ENCODE data around the gene CLIC2.
"Not testable (repeated sequence)": the region's sequence is repeated elsewhere in the genome, so short reads cannot be mapped to it uniquely, and the experiment has no call there.

Gene CLIC2

DNA sequence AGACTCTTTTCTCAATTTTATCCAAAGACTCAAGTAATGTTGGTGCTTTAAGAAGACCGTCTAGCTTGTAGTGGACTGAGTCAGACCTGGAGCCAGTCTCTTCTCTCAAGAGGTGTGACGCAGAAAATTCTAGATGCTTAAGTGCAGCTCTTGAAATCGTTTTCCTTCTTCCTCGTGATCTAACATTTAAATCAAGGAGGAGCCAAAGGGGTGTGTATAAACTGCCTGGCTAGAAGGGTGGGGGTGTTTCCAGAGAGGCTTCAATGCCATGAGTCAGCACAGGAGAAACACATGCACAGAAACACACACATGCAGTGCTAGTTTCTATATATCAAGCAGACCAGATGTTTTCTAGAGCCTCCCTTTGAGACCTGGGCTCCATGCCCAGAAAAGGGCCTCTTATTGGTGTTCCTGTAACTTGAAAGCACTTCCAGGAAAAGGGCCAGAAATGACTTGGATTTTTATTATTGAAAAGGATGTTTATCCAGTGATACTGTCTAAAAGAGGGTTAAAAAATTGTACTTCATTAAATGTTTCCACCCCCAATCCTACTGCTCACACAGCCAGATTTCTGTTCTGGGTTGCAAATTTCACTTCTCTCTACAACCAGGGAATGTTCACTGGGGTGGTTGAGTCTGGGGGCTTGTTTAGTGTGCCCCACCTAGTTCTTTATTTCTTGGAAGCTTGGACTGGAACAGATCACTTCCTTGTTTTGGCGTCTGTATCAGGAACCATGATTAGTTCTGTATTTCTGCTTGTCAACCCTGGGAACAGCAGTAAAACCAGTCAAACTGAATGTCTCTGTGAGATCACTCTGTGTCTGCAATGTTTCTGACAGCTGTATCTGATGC lies at the start of gene CLIC2:
Gene CLIC2, minus strand, starts transcription at position 129 of the 851 bp plus-strand sequence. CDS start 187 bp downstream, outside the sequence.
- DNase-seq, result peak; percentile 31

DNA sequence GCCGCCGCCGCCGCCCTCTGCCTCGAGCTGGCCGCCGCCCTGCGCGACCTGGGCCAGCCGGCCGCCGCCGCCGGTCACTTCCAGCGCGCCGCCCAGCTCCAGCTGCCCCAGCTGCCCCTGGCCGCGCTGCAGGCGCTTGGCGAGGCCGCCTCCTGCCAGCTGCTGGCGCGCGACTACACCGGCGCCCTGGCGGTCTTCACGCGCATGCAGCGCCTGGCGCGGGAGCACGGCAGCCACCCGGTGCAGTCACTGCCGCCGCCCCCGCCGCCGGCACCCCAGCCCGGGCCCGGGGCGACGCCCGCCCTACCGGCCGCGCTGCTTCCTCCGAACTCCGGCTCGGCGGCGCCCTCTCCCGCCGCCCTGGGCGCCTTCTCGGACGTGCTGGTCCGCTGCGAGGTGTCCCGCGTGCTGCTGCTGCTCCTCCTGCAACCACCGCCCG lies 48.1 kb upstream of the CLIC2 start:
- not testable (repeated sequence) for DNase-seq

DNA sequence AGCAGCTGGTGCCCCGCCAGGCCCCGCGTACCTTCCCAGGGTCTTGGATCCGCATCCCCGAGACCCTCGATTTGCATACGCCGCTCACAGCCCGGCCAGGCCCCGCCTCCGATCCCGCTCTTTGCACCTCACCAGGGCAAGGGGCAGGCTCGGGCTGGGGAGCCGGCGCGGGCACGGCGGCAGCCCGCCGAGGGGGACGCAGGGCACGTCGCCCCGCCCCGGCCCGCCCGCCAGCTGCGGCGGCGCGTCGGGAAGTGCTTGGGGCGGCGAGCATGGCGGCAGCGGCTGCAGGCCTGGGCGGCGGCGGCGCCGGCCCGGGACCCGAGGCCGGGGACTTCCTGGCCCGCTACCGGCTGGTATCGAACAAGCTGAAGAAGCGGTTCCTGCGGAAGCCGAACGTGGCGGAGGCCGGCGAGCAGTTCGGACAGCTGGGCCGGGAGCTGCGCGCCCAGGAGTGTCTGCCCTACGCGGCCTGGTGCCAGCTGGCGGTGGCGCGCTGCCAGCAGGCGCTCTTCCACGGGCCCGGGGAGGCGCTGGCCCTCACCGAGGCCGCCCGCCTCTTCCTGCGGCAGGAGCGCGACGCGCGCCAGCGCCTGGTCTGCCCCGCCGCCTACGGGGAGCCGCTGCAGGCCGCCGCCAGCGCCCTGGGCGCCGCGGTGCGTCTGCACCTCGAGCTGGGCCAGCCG lies 47.6 kb upstream of the CLIC2 start, which contains the start of gene F8A2:
Gene F8A2, plus strand, starts transcription at position 253 of the 686 bp plus-strand sequence. Its CDS starts 20 bp downstream, at position 273.
- DNase-seq, result not testable (repeated sequence)

DNA sequence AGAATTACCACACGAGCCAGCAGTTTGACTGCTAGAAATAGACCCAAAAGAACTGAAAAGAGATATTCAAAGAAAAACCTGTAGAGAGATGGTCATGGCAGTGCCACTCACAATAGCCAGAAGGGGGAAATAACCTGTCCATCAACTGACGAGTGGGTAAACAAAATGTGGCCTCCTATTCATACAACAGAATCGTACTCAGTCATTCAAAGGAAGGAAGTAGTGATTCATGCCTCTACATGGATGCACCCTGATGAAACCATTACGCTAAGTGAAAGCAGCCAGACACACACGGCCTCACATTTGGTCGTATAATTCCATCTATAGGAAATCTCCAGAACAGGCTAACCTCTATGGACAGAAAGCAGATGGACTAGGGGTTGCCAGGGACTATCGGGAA lies 45.4 kb upstream of the CLIC2 start:
- not testable (repeated sequence) for DNase-seq

DNA sequence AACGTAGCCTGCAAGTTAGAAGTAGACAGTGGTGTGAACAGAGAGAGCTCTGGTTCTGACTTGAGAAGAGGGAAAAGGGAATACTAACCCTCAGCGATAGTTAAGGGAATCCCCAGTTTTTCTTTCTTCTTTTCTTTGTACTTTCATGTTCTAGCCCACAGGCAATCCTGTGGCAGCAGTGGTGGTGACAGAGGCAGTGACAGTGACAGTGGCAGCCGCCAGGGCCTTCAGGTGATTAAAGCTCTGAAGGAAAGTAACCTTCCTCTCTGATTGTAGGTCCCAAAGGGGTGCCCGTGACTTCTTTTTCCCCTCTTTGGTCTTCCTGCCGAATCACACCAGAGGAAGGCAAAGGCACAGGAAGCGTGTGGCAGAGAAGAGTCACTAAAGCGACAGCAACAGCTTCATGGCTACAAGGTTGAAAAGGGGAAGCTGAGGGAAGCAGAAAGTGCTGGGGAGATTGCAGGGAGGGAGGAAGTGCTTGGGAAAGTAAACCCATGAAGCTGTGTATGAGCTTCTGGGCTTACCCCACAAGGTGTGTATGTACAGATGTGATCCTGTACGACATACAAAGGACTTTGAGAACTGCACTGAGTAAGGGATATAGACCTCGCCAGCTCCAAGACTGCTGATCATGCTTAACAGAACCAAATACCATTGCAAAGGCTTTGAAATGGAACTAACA lies 39.5 kb upstream of the CLIC2 start:
- DNase-seq, result not testable (repeated sequence)

DNA sequence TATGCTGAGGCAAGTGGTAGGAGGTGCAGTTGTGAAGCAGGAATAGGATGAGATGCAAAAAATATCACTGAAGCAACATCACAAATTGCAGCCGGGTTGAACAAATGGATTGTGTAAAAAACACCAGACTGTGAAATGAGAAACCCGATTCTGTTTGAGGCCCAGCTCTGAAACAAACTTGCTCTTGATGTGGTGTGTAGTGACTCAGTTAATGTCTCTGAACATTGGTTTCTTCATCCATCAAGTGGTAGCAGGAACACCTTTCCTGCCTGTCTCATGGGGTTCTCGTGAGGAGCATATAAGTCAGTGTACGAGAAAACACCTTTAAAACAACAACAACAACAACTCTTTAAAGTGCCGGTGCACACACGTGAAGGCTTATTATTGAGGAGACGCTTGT lies 29.3 kb upstream of the CLIC2 start:
- DNase-seq, result not testable (repeated sequence)

DNA sequence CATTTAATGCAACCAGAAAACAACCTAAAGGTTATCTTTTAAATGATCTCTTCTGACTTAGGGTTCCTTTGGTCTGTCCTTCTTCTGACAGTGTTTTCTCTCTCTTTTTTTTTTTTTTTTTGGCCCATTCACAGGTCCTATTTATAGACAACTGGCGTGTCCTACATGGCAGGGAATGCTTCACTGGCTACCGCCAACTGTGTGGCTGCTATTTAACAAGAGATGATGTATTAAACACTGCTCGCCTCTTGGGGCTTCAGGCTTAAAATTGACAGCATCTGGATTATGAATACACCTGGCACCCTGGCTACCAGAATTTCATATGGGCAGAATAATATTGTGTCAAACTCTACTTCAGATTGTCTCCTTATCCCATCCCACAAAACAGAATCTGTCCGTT lies 15.0 kb upstream of the CLIC2 start:
- not testable (repeated sequence) for DNase-seq

DNA sequence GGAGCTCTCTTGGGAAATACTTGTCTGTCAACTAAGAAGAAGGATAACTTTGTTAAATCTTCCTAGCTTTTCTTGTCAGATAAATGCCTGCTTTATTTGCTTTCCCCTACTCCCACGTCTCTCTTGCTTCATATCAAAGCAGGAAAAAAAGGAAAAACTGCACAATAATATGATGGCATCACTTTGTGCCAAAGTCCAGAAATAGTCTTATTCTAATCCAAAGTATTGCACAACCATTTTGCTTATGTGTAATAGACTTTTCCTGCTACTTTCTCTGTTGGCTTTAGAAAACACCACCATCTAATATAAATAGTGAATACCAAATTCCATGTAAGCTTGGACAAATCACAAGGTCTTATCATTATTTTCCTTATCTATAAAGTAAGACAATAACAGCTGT lies 11.3 kb upstream of the CLIC2 start:
- not testable (repeated sequence) for DNase-seq

DNA sequence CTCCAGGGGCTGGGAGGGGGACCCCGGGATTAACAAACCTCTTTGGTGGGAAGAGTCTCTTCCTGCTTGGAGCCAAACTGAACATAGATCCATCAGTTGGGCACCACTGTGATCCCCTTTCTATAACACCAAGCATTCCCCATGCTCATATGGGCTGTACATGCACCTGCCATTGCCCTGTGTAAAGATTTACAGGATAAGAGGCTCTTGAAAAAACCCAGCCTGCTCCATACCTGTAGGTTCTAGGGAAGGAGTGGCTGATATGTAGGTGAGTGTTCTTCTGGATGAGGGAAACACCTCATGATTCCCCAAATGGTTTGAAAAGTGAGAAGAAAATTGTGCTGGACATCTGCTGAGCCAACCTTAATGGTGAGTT lies 911 bp upstream of the CLIC2 start:
- DNase-seq, result not testable (repeated sequence)

DNA sequence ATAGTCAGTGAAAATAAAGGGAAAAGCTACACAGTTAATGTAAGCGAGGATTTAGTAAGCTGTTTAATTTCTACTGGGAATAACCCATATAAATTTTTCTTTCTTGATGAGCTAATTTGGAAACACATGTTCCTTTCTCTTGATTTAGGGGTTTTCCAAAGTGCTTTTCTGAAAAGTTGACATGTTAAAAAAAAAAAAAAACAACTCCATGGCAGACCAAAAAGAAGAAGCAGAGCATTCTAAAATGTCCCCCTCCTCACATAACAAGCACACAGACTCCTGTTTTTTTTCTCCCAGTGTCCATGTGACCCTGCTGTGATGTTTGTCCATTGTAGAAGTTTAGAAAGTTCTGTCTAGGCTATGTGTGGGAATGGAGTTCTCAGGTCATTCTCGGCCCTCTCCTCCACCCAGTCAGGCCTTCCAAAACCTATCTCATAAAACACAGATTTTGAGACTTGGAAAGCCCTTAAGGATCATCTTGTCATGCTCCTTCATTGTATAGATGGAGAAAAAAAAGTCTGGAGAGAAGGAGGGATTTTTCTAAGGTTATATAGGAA lies 792 bp downstream of the CLIC2 start:
- no peak for DNase-seq

DNA sequence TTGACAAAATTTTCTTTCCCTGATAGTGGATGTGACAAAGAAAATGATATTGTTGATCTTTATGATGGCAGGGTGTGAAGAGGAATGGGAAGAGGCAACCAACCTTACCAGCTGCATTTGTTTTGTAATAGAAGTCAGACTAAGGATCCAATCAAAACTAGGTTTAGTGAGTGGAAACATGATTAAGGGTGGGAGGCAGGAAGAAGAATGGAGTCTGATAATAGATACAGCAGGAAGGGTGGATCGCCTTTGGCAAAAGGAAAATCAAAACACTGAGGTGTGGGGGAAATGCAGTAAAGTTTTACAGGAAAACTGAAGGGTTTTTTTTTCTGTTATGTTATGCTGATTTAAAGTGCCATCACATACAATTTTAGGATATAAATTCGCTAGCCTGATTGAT lies 3.4 kb downstream of the CLIC2 start:
- DNase-seq, result no peak

DNA sequence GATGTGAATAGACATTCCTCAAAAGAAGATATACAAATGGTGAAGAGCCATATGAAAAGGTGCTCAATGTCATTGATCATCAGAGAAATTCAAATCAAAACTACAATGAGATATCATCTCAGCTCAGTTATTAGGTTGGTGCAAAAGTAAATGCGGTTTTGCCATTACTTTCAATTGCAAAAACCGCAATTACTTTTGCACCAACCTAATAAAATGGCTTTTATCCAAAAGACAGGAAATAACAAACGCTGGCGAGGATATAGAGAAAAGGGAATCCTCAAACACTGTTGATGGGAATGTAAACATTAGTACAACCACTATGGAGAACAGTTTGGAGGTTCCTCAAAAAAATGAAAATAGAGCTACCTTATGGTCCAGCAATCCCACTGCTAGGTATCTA lies 5.1 kb downstream of the CLIC2 start:
- DNase-seq, result no peak

DNA sequence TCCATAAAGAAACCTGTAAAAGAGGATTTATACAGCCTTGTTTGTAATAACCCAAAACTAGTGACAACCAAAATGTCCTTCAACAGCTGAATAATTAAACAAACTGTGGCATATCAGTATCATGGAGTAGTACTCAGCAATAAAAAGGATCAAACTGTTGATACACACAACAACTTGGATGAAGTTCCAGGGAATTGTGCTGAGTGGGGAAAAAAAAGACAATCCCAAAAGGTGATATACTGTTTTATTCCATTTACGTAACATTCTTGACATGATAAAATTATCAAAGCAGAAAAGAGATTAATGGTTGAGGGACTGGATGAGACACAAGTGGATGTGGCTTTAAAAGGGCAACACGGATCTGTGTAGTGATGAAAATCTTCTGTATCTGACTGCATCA lies 7.8 kb downstream of the CLIC2 start:
- no peak for DNase-seq

DNA sequence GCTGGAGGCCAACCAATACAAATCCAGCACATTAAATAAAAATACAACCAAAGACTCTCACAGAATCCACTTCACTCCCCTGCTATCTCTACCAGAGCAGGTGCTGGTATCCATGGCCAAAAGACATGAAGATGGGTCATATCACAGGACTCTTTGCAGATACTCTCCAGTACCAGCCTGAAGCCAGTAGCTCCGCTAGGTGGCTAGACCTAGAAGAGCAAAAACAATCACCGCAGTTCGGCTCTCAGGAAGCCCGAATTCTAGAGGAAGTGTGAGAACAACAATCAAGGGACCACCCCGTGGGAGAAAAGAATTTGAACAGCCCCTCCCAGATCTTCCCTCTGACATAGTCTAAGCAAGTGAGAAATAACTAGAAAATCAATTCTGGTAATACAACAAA lies 20.2 kb downstream of the CLIC2 start:
- DNase-seq, result no peak

DNA sequence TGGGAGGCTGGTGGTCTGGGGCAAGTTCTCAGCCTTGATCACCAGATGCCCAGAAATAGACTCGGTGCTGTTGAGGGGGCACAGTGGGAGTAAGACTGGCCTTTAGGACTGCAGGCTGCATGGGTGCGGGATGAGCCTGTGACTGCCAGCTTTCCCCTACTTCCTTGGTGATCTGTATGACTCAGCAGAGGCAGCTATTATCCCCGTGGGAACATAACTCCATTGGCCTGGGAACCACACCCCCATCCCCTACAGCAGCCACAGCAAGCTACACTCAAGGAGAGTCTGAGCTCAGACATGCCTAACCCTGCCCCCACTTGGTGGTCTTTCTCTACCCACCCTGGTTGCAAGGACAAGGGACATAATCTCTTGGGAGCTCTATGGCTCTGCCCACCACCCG lies 20.6 kb downstream of the CLIC2 start:
- DNase-seq, result no peak

DNA sequence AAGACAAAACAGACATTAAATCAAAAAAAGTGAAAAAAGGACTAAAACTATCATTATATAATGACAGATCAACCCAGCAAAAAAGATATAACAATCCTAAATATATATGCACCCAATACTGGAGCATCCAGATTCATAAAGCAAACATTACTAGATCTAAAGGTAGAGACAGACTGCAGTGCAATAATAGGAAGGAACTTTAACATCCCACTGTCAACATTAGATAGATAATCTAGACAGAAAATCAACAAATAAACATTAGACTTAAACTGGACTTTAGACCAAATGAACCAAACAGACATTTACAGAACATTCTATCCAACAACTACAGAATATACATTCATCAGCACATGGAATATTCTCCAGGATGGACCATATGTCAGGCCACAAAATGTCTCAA lies 40.6 kb downstream of the CLIC2 start:
- DNase-seq, result no peak

DNA sequence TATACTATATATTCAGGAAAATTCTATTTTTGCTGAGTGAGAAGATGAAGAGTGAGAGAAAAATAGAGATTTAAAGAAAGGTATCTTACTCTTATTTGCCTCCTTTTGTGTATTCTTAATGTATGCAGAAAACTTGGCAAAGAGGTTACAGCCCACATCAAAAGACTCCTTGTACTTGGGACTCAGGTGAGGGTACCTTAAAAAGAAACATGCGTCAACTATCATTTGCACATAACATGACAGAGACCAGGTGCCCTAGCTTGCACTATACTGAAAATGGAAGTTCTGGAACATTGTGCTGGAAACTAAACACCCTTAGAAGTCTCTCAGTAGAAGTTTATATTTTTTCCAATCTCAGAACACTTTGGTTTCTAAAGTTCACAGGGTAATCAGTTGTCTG lies 54.5 kb downstream of the CLIC2 start:
- no peak for DNase-seq

DNA sequence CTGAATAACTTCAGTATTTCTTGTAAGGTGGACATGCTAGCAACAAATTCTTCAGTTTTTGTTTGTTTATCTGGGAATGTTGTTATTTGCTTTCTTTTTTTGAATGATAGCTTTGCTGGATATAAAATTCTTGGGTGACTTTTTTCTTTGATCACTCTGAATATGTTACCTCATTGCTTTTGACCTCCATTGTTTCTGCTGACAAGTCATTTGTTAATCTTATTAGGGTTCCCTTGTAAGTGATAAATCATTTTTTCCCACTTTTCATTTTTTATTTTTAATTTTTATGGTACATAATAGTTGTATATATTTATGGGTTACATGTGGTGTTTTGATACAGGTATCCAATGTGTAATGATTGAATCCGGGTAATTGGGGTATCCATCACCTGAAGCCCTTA lies 63.4 kb downstream of the CLIC2 start:
- no peak for DNase-seq

DNA sequence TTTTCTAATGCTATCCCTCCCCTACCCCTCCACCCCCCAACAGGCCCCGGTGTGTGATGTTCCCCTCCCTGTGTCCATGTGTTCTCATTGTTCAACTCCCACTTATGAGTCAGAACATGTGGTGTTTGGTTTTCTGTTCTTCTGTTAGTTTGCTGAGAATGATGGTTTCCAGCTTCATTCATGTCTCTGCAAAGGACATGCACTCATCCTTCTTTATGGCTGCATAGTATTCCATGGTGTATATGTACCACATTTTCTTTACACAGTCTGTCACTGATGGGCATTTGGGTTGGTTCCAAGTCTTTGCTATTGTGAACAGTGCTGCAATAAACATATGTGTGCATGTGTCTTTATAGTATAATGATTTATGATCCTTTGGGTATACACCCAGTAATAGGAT lies 66.4 kb downstream of the CLIC2 start:
- not testable (repeated sequence) for DNase-seq

DNA sequence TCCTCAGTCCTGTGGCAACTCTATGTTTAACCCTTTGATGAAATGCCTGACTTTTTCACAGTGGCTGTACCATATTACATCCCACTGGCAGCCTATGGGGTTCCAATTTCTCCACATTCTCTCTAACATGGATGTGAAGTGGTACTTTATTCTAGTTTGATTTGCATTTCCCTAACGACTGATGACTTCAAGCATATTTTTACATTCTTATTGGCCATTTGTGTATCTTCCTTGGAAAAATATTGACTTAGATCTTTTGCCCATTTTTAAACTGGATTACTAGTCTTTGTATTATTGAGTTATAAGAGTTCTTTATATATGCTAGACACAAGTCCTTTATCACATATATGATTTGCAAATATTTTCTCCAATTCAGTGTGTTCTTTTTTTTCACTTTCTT lies 68.0 kb downstream of the CLIC2 start:
- DNase-seq, result no peak

DNA sequence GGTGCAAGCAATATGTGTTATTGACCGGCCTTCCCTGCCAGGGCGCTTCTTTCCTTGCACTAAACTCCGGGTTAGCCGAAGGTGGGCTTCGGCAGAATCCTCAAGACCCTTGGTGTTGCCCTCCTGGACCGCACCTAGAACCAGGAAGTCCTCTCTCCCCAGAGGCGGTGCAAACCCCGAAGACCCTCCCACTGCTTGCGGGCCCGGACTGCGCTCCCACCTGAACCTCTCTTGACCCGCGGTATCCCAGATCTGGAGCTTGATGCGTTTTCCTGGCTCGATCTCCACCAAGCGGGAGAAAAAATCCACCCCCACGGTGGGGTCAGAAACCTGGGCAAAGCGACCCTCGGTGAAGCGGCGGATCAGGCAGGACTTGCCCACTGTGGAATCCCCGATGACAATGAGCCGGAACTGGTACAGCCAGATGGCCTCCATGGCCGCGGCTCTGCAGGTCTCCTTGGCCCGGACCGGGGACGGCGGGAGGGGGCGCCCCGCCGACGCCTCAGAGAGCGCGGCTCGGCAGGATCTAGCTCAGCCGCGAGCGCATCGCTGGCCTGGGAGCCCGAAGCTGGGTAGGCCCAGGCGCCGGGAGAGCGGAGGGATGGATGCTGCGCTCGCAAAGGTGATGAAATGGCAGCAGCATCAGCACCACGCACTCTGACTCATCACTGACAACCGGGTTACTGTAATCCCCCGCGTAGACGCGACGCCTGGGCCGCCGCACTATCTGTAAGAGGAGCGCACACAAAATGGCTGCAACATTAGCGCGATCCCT lies 70.4 kb downstream of the CLIC2 start, which contains the start of gene RAB39B:
Gene RAB39B, minus strand, starts transcription at position 638 of the 775 bp plus-strand sequence. Its CDS starts 203 bp downstream, at position 435.
- DNase-seq, result no peak

Measured in MV-4-11 (cell line).